Esophagus squamous epithelium (tissue), 4 donors: Measurements from ENCODE around the gene CUTA.

Experiments
- CTCF ChIP-seq, 6 experiments: fragments of 450-650 bp in 4 of 6; fragments of 200-600 bp in 2 of 6; sonication (generic) in 2 of 6; IDR thresholded peaks; one replicate each; pipeline ENCODE4 v1.5.1; 2016 to 2019; ENCODE audit warnings: antibody characterized with exemption in 6 of 6, mild to moderate bottlenecking in 4 of 6, moderate library complexity in 4 of 6
- POLR2A ChIP-seq, 4 donors: fragments of 450-650 bp; IDR thresholded peaks; one replicate each; pipeline ENCODE4 v1.6.1; 2017; ENCODE audit warnings: antibody characterized with exemption in 4 of 4, mild to moderate bottlenecking in 4 of 4, moderate library complexity in 3 of 4

DNA sequence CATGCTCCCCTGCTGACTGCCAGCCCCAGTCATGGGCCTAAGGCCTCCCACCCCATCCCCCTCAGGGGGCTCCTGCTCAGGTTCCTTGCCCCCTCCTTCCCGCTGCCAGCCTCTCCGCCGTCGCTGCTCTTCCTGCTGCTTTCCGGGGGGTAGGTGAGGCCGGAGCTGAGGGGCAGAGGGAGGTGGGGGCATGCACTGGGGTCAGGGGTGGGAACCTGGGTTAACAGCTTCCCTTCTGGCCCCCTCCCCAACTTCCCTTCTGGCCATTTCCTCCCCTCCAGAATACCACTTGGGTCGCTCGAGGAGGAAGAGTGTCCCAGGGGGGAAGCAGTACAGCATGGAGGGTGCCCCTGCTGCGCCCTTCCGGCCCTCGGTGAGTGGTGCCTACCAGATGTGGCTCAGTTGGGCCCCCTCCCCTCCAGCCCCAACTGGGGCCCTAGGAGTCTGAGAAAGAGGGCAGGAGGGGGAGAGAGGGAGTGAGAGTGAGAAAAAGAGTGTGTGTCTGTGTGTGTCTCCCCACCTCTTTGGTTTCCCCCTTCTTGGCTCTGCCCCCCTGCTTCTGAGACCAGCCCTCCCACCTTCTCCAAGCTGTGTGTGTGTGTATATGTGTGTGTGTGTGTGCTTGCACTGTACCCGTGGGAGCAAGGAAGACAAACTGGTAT, 14.1 kb upstream of the CUTA start:
- no peak for TF ChIP-seq POLR2A (IDR thresholded peaks at IDR 0.05)
- TF ChIP-seq CTCF (IDR thresholded peaks at IDR 0.05): no peak
